Adipocyte (in vitro differentiated cells): ENCODE results near the gene TAT.
A peak's percentile ranks its signal among the peaks of the same experiment; 100 is the strongest.

Source experiments
- DNase-seq: peaks from one replicate; pipeline ENCODE4 v3.0.0-alpha.2; 2015; ENCODE audit warnings: low read depth
- H3K27me3 ChIP-seq: replicated peaks from 2 replicates; pipeline ENCODE4 v1.7.0; 2013; ENCODE audit warnings: mild to moderate bottlenecking, low read length, moderate library complexity; ENCODE audit not compliant: control insufficient read depth, insufficient read depth
- H3K36me3 ChIP-seq: 2 replicates; pipeline ENCODE4 v1.7.0; 2013; ENCODE audit warnings: low read length, mild to moderate bottlenecking, moderate library complexity; ENCODE audit not compliant: control insufficient read depth, insufficient read depth, severe bottlenecking
- H3K4me1 ChIP-seq: 2 replicates; pipeline ENCODE4 v1.7.0; 2013; ENCODE audit warnings: mild to moderate bottlenecking, low read length, moderate library complexity; ENCODE audit not compliant: control insufficient read depth, insufficient read depth
- H3K4me3 ChIP-seq: 2 replicates; pipeline ENCODE4 v1.7.0; 2013; ENCODE audit warnings: mild to moderate bottlenecking, low read length, moderate library complexity
- H3K9ac ChIP-seq: 2 replicates; pipeline ENCODE4 v1.7.0; 2013; ENCODE audit warnings: mild to moderate bottlenecking, low read length, moderate library complexity
- H3K9me3 ChIP-seq: 2 replicates; pipeline ENCODE4 v1.7.0; 2013; ENCODE audit warnings: mild to moderate bottlenecking, low read length, moderate library complexity; ENCODE audit not compliant: control insufficient read depth

Gene TAT

GRCh38 chr16:71528863-71529262 is 48.0 kb downstream of the TAT start:
- DNase-seq: no peak
- Histone ChIP-seq H3K4me3 (no peak overlapping the region), H3K9me3 (no peaks in the 10 kb centered on the region), H3K9ac (no peak overlapping the region), H3K36me3 (no peaks in the 10 kb centered on the region), H3K4me1 (peaks cover 14% of the 10 kb centered on the region), H3K27me3 (peaks cover 6% of the 10 kb centered on the region)

GRCh38 chr16:71528257-71528656 is 48.6 kb downstream of the TAT start:
- Histone ChIP-seq H3K27me3 (peaks cover 10% of the 10 kb centered on the region), H3K36me3 (no peaks in the 10 kb centered on the region), H3K9me3 (no peaks in the 10 kb centered on the region), H3K4me3 (no peak overlapping the region), H3K9ac (no peak overlapping the region), H3K4me1 (peaks cover 14% of the 10 kb centered on the region)
- DNase-seq: no peak

GRCh38 chr16:71526111-71526631 is 50.7 kb downstream of the TAT start, which contains the start of gene CHST4:
Gene CHST4 (plus strand): TSS chr16:71526426. CDS start chr16:71536678, 10,252 bp downstream.
- peak; percentile 63 for DNase-seq
- H3K9ac ChIP-seq: peak within 1 kb of the TSS; percentile 11
- H3K27me3 ChIP-seq: peaks cover 28% of the 10 kb centered on the region
- H3K9me3 ChIP-seq: no peaks in the 10 kb centered on the region
- no peaks in the 10 kb centered on the region for H3K36me3 ChIP-seq
- H3K4me1 ChIP-seq: peaks cover 14% of the 10 kb centered on the region
- peak within 1 kb of the TSS; percentile 62 for H3K4me3 ChIP-seq

- Histone ChIP-seq H3K4me3 (no peak overlapping the region), H3K9ac (no peak overlapping the region), H3K27me3 (peaks cover 24% of the 10 kb centered on the region), H3K36me3 (no peaks in the 10 kb centered on the region), H3K9me3 (no peaks in the 10 kb centered on the region), H3K4me1 (peaks cover 14% of the 10 kb centered on the region)
- DNase-seq: no peak
These were observed 52.0 kb downstream of the TAT start for GRCh38 chr16:71524566-71525553.

GRCh38 chr16:71520550-71520949 is 56.3 kb downstream of the TAT start:
- peaks cover 24% of the 10 kb centered on the region for H3K27me3 ChIP-seq
- no peak overlapping the region for H3K9ac ChIP-seq
- H3K9me3 ChIP-seq: no peaks in the 10 kb centered on the region
- H3K36me3 ChIP-seq: no peaks in the 10 kb centered on the region
- peaks cover under 1% of the 10 kb centered on the region for H3K4me1 ChIP-seq
- no peak overlapping the region for H3K4me3 ChIP-seq
- no peak for DNase-seq
